HTERT RPE-1 (cell line): ENCODE measurements around the gene DNASE1L1.

Source experiments
- in situ Hi-C: fragments of 300-500 bp; cut with MboI; formaldehyde crosslinking; loops from 4 replicates; pipeline ENCODE4 v1.14.3; 2020; ENCODE audit warnings: low sequenced_read_pairs

DNASE1L1 gene

GRCh38 chrX:154409222-154409871 lies at the start of gene DNASE1L1:
Gene DNASE1L1, minus strand, starts transcription at chrX:154409254. Its CDS starts 3,686 bp downstream, at chrX:154405568.
- in situ Hi-C loops, result no loop called here

- in situ Hi-C loops, result no loop called here
Observed at GRCh38 chrX:154458116-154458953, 49.3 kb upstream of the DNASE1L1 start, which contains the start of gene PLXNA3. Gene PLXNA3, plus strand, starts transcription at chrX:154458281. Its CDS starts 1,903 bp downstream, at chrX:154460184.

DNA sequence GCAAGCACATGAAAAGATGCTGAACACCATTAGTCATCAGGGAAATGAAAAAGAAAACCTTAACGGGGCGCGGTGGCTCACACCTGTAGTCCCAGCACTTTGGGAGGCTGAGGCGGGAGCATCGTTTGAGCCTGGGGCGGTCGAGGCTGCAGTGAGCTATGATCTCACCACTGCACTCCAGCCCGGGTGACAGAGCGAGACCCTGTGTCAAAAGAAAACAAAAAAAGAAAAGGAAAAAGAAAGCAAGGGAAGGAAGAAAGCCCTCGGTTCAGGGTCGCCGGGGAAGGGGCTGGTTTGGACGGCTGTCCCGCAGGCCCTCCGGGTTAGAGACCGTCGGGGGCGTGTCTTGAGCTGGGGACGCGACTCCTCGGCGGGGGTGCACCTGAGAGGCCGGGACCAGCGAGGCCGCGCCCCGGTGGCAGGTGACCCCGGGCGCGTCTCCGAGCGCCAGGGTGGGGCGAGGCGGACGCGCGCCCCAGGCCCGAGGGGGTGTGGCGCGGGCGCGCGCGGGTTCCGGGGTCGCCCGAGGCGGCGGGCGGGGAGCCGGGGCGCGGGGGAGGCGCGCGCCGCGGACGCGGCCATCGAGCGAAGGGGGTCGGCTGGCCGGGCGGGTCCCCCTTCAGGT lies 48.5 kb upstream of the DNASE1L1 start:
- in situ Hi-C loops, result no loop called here

DNA sequence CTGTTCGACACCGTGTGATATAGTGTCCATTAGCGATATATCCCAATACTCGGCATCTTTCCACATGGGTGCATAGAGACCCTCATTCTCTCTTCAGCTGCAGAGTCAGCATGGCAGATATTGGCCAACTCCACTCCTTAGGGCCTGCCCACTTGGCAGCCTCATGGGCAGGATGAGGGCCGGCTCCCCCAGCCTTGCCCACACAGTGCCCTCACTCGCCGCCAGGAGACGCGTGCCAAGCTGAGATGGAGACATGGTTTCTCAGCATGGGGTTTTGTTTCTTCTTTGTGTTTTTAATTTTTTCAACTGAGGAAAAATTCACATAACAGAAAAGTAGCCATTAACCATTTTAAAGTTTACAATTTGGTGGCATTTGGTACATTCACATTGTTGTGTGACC lies 43.8 kb upstream of the DNASE1L1 start:
- in situ Hi-C loops, result no loop called here

DNA sequence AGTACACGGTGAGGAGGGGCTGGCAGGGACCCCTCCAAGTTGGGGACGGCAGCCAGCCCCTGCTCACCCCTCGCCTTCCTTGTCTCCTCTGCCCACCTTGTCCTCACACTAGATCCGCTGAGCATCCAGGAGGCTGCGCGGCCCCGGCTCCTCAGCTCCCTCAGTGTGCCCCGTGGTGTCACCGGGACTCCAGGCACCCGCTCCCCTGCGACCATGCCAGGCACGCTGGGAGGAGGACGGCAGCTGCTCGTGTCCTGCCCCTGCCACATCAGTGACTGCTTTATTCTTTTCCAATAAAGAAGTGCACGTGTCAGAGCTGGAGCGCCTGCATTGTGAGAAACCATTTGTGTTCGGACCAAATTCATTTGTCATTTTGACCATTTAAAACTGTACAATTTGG lies 41.3 kb upstream of the DNASE1L1 start:
- in situ Hi-C loops, result no loop called here

DNA sequence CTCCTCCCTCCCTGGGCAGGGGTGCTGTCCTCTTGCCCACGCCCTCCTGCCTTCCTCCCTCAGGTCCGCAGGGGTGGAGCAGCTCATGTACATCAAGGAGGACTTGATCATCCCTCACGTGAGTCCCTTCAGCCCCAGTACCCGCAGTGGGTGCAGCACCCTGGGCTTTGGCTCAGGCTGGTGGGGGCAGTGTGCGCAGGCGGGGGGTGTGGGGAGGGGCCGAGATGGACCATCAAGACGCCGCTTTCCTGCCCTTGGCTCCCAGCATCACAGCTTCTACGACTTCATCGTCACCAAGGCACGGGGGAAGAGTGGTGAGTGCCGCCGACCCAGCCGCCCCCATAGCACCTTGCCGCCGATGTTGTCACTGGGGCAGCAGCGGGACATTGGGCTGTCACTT lies 40.6 kb upstream of the DNASE1L1 start:
- in situ Hi-C loops, result no loop called here

DNA sequence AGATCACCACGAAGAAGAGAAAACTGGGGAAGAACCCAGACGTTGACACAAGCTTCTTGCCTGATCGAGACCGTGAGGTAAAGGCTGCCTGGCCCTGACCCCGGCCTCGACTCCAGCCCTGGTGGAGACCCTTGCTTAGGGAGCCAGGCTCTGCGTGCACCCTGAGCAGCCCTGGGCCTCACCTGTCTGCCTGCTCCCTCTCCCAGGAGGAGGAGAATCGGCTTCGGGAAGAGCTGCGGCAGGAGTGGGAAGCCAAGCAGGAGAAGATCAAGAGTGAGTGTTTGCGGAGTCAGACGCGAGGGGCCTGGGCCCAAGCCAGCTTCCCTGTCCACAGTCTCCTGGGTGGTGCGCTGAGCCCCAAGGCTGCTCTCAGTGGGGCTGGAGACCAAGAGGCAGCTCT lies 39.4 kb upstream of the DNASE1L1 start:
- in situ Hi-C loops, result no loop called here

- in situ Hi-C loops, result no loop called here
Observed at GRCh38 chrX:154446430-154446829, 37.4 kb upstream of the DNASE1L1 start.

DNA sequence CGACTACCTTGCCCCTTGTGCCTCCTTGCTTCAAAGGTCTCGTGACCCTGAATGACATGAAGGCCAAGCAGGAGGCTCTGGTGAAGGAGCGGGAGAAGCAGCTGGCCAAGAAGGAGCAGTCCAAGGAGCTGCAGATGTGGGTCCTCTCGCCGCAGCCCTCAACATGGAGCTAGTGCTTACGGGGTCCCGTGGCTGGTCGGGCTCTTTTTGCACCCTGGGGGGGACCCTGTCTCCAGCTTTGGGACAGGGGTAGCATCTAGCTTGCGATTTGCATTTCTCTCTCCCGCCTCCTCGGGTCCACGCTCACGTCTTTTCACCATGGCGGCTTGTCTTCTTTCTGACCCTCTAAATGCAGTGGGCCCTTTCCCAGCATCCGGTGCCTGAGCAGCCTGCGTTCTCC lies 36.7 kb upstream of the DNASE1L1 start:
- in situ Hi-C loops, result no loop called here

DNA sequence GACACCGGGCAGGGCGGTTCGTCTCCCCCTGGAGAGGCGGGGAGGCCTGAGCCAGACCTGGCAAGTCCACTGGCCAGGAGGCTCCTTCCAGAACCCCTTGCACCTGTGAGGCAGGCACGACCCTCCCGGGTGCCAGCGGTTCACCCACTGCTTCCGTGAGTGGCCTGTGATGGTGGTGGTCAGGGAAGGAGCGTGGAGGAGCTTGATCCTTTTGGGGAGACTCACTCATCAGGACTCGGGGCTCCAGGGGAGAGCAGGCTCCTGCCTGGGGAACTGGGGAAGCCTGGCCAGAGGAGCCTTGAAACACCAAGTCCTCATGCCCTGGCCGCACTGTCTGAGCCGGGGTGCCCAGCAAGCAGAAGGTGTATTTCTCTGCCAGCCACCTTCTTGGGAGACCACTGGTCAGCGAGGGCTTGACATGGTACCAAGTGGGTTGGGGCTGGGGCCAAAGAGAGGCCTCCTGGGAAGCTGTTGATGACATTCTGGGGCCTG lies 35.7 kb upstream of the DNASE1L1 start:
- in situ Hi-C loops, result no loop called here

- in situ Hi-C loops, result no loop called here
Observed at GRCh38 chrX:154443992-154444754, 35.1 kb upstream of the DNASE1L1 start, which contains the start of gene FAM50A. Gene FAM50A, plus strand, starts transcription at chrX:154444141. Its CDS starts 95 bp downstream, at chrX:154444236.

- in situ Hi-C loops, result no loop called here
Observed at GRCh38 chrX:154443479-154443910, 34.4 kb upstream of the DNASE1L1 start.

DNA sequence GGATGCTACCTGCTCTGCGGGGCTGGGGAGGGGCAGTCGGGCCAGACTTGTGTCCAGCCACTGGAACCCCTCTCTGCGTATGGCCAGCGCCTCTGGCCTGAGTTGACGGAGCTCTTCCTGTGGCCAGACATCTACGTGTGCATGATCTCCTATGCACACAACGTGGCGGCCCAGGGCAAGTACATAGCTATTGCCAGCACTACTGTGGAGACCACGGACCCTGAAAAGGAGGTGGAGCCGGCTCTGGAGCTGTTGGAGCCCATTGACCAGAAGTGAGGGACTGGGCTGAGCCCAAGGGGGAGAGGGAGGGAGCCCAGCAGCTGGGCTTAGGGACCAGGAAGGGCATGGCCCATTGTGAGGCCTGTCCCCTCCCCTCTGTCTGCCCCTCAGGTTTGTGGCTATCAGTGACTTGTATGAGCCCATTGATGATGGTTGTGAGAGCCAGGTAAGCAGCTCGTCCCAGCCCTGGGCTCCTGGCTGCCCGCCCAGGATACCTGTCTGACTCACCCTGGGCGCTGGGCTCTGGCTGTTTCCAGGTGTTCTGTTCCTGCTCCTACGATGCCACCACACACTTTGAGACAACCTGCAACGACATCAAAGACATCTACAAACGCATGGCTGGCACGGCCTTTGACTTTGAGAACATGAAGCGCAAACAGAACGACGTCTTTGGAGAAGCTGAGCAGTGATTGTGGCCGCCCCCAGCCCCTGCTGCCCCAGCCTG lies 33.1 kb upstream of the DNASE1L1 start:
- in situ Hi-C loops, result no loop called here

DNA sequence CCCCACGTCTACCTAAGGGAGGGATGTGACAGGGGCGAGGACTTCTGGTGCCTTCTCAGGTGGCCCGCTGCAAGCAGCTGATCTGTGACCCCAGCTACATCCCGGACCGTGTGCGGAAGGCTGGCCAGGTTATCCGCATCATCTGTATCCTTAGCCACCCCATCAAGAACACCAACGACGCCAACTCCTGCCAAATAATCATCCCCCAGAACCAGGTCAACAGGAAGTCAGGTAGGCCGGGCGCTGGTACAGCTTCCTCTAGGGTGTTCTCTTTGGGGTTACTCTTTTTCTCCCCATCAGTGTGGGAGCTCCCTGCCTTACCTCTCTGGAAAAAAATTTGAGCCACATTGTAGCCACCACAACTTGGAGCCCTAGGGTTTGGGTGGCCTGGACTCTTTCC lies 32.5 kb upstream of the DNASE1L1 start:
- in situ Hi-C loops, result no loop called here

DNA sequence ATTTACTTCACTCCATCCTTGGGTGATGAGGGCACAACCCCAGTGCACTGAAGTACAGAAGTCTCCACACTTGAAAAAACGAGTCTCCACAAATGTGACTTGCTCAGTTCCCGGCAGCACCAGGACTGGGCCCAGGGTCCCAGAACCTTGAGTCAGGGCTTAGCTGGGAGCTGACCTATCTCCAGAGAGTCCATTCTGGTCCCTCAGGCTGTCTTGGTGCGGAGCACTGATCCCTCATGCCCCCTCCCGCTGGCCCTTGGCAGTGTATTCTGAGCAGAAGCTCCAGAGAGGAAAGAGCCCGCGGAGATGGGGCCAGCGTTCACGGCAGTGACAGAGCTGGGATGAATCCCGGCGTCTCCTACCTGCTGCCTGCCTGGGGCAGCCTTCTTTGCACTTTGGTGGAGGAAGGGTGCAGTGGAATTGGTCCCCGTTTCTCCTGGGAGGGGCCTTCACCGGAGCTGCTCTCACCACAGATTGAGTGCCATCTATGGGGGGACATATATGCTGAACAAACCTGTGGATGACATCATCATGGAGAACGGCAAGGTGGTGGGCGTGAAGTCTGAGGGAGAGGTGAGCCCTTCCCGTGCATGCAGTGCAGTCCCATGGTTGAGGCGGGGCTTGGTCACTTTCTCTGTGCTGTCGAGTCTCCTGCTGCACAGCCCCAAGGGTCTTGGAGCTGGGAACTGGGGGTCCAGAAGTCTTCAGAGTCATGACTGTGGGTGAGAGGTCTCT lies 31.7 kb upstream of the DNASE1L1 start:
- in situ Hi-C loops, result no loop called here

DNA sequence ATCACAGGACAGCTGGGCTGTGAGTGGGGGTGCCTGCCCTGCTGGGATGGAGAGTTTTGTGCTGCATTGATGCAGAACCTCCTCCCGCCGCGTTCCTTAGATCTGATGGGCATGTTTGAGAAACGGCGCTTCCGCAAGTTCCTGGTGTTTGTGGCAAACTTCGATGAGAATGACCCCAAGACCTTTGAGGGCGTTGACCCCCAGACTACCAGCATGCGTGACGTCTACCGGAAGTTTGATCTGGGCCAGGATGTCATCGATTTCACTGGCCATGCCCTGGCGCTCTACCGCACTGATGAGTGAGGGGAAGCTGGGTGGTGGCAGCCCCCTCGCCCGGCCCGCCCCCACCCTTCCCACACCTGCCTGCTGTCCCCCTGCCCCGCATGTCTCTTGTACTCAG lies 30.8 kb upstream of the DNASE1L1 start:
- in situ Hi-C loops, result no loop called here

DNA sequence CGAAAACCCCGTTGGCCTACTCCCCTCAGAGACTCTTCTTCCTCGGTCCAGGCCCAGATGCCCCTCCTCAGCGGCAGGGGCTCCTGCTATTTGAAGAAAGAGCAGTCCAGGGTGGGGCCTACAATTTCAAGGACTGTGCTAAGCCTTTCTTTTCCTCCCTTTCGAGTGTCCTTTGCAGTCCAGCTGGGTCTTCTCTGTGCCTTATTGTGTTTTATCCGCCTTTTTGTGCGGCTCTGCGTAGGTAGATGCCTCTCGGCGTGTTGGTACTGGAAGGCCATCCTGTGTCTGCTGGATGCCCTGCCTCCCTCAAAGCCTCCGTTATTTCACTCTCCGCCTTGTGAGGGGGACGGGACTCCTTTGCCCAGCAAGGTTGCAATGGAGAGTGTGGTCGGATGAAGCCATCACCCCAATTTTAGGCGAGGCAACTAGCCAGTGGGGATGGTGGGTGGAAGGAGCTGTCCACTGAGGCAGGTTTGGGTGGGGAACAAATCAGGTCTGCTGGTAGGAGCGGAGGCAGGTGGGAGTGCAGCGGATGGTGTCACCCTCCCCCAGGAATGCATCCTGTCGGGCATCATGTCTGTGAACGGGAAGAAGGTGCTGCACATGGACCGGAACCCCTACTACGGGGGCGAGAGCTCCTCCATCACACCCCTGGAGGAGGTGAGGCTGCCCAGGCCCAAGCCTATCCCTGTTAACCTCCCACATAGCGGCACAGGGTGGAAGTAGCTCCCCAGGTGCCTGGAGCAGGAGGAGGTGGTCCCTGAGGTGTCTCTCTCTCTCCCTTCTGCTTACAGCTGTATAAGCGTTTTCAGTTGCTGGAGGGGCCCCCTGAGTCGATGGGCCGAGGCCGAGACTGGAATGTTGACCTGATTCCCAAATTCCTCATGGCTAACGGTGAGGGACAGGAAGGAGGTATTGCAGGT lies 29.2 kb upstream of the DNASE1L1 start:
- in situ Hi-C loops, result no loop called here

- in situ Hi-C loops, result no loop called here
Observed at GRCh38 chrX:154436983-154437752, 28.1 kb upstream of the DNASE1L1 start, which contains the start of gene GDI1. Gene GDI1, plus strand, starts transcription at chrX:154437154. Its CDS starts 101 bp downstream, at chrX:154437255.
